Fibroblast of lung (primary cell): ENCODE results near the gene KRTAP5-3.

Experiments
- EZH2 ChIP-seq: IDR thresholded peaks from 2 replicates; pipeline ENCODE4 v1.5.1; 2012; ENCODE audit warnings: low read length, control low read depth, mild to moderate bottlenecking; ENCODE audit errors: missing control alignments
- TF ChIP-seq, protein P1 (sequence below), 2 donors: IDR thresholded peaks in 1 of 2; conservative IDR thresholded peaks in 1 of 2; 1 replicate in 1 of 2; 2 replicates in 1 of 2; pipeline ENCODE4 v1.5.1; 2011 to 2012; ENCODE audit warnings: low read length in 2 of 2, control low read depth in 1 of 2, inconsistent platforms in 1 of 2, low read depth in 1 of 2, mild to moderate bottlenecking in 1 of 2

DNA sequence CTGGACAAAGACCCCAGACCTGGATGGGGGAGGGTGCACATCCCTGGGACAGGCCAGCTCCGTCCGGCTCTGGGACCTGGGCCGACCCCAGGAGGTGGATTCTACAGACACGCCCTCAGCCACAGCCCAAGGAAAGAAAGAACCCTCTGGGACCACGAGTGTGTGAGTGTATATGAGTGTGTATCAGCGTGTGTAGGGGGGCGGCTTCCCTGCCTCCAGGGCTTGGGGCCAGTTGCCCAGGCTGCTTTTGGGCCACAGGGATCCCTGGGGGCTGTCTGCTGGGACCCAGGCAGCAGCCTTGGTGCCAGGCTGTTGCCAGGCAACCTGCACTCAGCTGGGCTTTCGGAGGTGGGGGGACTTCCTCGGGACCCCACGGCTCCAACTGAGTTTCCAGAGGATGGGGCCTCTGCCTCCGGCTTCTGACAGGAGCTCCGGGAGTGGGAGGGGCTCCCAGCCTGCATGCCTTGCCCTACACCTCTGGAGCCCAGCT, 45.1 kb downstream of the KRTAP5-3 start:
- TF ChIP-seq, protein P1, sequence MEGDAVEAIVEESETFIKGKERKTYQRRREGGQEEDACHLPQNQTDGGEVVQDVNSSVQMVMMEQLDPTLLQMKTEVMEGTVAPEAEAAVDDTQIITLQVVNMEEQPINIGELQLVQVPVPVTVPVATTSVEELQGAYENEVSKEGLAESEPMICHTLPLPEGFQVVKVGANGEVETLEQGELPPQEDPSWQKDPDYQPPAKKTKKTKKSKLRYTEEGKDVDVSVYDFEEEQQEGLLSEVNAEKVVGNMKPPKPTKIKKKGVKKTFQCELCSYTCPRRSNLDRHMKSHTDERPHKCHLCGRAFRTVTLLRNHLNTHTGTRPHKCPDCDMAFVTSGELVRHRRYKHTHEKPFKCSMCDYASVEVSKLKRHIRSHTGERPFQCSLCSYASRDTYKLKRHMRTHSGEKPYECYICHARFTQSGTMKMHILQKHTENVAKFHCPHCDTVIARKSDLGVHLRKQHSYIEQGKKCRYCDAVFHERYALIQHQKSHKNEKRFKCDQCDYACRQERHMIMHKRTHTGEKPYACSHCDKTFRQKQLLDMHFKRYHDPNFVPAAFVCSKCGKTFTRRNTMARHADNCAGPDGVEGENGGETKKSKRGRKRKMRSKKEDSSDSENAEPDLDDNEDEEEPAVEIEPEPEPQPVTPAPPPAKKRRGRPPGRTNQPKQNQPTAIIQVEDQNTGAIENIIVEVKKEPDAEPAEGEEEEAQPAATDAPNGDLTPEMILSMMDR (conservative IDR thresholded peaks at IDR 0.05 in 1 of 2, IDR thresholded peaks at IDR 0.05 in 1 of 2; ENCODE audit: low read depth in 1 of 2, low read length in 2 of 2), result no peak
- no peak for TF ChIP-seq EZH2
